ENCODE data around the gene METTL16.

Gene METTL16

GRCh38 chr17:2396192-2396567 is 115.5 kb downstream of the METTL16 start:
- no peak for DNase-seq

GRCh38 chr17:2395258-2396181 is 116.2 kb downstream of the METTL16 start:
- DNase-seq, result no peak

GRCh38 chr17:2394775-2395201 is 116.9 kb downstream of the METTL16 start:
- DNase-seq, result no peak

GRCh38 chr17:2393954-2394749 is 117.5 kb downstream of the METTL16 start:
- peak; percentile 33 for DNase-seq

- DNase-seq, result peak; percentile 96
Observed at GRCh38 chr17:2393174-2393953, 118.3 kb downstream of the METTL16 start.

- peak; percentile 91 for DNase-seq
Observed at GRCh38 chr17:2392252-2393173, 119.2 kb downstream of the METTL16 start.

GRCh38 chr17:2391597-2392251 is 120.0 kb downstream of the METTL16 start:
- no peak for DNase-seq

- DNase-seq, result no peak
Observed at GRCh38 chr17:2390199-2390836, 121.4 kb downstream of the METTL16 start.

GRCh38 chr17:2388683-2389055 is 123.0 kb downstream of the METTL16 start:
- DNase-seq, result no peak

- DNase-seq, result no peak
Observed at GRCh38 chr17:2388020-2388682, 123.5 kb downstream of the METTL16 start.

GRCh38 chr17:2387086-2388019 is 124.3 kb downstream of the METTL16 start:
- DNase-seq, result no peak

- no peak for DNase-seq
Observed at GRCh38 chr17:2386400-2387085, 125.1 kb downstream of the METTL16 start.

GRCh38 chr17:2385240-2386210 is 126.2 kb downstream of the METTL16 start:
- DNase-seq, result no peak

GRCh38 chr17:2384439-2385127 is 127.1 kb downstream of the METTL16 start:
- no peak for DNase-seq

- DNase-seq, result no peak
Observed at GRCh38 chr17:2383628-2384167, 128.0 kb downstream of the METTL16 start.
